Ammon's horn (tissue), 1 donor: Measurements from ENCODE around the gene FAM117B.

ENCODE experiments used
- DNase-seq: peaks from one replicate; pipeline ENCODE4 v3.0.0-alpha.2; 2016; ENCODE audit warnings: low spot score

FAM117B gene

GRCh38 chr2:202634556-202635427, at the start of gene FAM117B:
FAM117B (plus strand) TSS chr2:202634969; CDS start chr2:202635188, 219 bp downstream.
- peak; percentile 97 for DNase-seq

DNA sequence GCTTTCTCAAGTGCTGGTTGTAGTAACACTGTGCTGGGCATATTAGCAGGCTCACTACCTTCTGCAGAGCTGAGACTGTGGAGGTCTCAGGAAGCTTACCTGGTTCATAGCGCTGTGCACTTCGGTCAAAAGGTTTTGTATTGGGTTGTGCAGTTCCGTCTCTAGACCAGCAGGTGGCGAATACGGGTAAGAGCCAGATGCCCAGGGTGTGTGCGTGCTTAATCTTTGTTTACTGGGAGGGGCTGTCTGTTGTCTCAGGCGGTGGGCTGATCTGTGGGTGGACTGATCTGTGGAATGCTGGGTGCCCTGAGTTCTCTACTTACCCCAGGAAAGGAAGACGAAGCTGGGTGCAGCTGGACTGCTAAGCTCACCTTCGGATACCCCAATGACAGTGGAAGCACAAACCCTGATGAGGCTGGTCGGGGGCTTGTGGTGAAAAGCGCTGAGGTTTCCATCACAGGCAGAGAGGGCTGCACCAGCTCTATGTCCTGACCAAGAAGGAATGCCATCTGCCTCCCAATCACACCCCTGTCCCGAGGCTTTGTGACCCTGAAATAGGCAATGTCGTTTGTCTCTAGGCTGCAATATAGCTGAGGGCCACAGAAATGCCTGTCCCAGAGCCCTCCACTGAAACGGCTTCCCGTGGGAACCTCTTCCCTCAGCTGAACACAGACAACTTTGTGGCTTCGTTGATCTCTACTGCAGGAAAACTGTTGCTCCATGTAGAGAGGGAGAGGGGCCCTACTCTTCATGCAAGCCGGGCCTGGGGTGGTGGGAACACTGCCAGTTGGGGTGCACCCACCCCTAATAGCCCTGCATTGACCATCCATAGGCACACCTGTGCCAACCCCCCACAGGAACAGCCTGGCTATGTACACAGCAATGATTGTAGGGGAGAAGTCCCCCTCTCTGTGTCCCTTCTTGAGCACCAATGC, 45.9 kb upstream of the FAM117B start:
- DNase-seq, result peak; percentile 75

GRCh38 chr2:202589582-202589949, 45.2 kb upstream of the FAM117B start:
- no peak for DNase-seq

DNA sequence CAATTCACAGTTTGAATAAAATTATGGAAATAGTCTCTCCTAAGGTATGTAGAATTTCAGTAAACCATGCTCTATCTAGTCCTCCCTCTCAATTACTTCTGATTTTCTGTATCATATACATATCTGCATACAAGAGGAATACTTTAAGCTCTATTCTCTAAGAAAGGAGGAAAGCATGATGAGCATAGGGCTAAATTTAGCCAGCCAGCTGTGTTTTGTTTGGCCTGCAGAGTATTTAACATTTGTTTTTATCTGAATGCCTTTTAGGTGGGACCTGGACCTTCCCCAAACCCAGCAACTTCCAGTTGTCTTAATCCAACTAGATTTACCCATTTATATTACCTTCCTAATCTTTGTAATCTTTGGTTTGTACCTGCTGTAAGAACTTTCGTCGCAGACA, 42.2 kb upstream of the FAM117B start:
- DNase-seq, result no peak

DNA sequence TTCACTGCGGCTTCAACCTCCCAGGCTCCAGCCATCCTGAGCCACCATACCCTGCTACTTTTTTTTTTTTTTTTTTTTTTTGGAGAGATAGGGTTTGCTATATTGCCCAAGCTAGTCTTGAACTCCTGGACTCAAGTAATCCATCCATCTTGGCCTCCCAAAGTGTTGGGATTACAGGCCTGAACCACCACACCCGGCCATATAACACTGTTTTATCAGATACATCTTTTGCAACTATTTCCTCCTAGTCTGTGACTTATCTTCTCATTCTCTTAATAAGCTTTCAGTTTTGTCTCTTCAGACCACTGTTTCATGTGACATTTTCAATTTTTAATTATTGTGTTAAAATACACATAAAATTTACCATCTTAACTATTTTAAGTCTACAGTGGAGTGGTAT, 35.7 kb upstream of the FAM117B start:
- DNase-seq, result no peak

GRCh38 chr2:202599911-202600310, 34.9 kb upstream of the FAM117B start:
- DNase-seq, result no peak

DNA sequence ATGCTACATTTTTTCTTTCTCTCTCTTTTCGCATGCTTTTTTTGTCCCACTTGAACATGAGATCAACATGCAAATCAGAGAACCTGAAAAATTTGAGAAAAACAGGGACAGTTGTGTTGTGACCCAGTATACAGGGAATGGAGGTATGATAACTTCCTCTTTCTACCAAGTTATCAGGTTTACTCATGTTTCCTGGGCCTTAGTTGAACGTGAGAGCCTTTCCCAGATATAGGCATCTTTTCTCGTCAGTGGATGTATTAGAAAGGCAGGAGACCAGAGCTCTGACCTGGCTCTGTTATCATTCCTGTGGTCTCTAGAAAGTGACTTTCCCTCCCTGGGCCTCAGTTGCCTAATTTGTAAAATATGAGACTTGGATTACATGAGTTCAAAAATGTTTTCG, 30.1 kb upstream of the FAM117B start:
- no peak for DNase-seq

GRCh38 chr2:202605174-202605573, 29.6 kb upstream of the FAM117B start:
- no peak for DNase-seq

- DNase-seq, result no peak
These were observed 26.5 kb upstream of the FAM117B start for GRCh38 chr2:202608142-202608852.

GRCh38 chr2:202609381-202610145, 25.2 kb upstream of the FAM117B start:
- DNase-seq, result no peak

DNA sequence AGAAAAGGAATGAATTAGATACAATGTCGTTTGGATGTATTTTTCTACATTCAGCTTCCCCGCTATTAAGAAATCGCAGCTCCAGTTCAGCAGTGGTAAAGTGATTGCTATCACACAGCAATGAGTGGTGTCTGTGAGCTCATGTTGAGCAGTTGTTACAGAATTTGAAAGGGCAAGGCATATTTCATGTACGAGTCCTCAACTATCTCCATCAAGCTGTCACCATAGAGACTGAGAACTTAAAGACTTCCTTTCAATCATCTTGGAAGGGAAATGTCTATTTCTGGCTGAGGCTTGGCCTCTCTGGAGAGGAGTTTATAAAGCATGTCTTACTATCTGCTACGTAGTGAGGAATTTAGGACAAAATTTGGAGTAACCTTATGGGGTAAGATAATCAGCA, 24.4 kb upstream of the FAM117B start:
- no peak for DNase-seq

- DNase-seq, result no peak
These were observed 22.6 kb upstream of the FAM117B start for GRCh38 chr2:202612145-202612544.

GRCh38 chr2:202613479-202613878, 21.3 kb upstream of the FAM117B start:
- DNase-seq, result no peak

GRCh38 chr2:202624133-202624532, 10.6 kb upstream of the FAM117B start:
- no peak for DNase-seq

DNA sequence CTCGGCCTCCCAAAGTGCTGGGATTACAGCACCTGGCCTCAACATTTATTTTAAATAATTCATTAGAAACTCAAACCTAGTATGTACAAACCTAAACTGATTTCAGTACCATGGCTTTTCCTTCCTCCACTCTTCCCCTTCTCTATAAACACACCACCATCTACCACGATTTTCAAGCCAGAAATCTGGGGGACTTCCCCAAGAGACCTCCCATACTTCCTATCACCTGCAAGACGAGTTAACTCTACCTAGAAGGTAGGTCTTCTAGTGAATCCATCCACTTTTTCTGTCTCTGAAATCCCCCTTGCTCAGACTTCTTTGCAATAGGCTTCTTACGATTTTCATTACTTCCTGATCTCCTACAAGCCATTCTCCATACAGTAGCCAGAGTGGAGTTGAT, 7.7 kb upstream of the FAM117B start:
- no peak for DNase-seq

DNA sequence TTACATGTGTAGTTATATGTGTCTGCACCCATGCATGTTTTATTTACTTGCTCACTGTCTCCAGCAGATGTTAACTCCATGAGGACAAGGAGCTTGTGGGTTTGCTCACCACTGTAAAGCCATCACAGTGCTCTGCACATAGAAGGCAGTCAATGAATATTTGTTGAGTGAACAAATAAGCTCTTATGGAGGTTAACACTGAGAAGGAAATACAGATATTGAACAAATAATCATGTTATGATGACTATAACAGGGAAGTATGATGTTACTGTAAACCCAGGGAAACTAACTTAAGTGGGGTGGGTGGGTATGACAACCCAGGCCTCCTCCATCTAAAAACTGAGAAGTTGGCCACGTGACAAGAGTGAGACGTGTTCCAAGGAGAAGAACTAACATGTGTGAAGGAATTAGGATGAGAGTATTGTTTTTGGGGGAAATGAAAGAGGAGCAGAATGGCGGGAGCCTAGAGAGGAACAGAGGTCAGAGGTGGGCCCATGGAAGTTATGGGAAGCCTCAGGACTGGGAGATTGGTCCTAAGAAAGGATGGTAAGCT, 6.0 kb upstream of the FAM117B start:
- DNase-seq, result no peak

DNA sequence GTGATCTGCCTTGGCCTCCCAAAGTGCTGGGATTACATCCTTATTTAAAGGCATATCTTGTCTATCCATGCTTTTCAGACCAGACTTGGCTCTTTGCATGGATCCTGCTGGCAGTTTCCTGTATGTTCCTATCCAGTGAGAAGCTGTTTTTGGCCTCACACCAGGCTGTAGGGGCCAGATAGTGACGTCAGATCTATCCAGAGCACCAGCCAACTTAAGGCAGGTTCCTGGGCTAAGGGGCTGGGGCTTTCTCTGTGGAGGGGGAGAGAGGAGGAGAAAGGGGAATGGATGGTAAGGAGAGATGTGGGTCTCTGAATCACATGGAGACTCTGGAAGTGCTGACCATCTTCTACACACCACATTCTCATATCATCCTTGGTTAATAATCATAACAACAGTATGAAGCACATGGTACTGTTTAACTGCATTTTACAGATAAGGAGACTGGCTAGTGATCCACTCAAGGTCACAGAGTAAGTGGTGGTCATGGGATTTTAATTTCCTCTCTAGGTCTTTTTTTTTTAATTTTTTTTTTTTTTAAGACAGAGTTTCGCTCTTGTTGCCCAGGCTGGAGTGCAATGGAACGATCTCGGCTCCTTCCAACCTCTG, 2.0 kb upstream of the FAM117B start:
- DNase-seq, result no peak

GRCh38 chr2:202633470-202633869, 1.3 kb upstream of the FAM117B start:
- no peak for DNase-seq

DNA sequence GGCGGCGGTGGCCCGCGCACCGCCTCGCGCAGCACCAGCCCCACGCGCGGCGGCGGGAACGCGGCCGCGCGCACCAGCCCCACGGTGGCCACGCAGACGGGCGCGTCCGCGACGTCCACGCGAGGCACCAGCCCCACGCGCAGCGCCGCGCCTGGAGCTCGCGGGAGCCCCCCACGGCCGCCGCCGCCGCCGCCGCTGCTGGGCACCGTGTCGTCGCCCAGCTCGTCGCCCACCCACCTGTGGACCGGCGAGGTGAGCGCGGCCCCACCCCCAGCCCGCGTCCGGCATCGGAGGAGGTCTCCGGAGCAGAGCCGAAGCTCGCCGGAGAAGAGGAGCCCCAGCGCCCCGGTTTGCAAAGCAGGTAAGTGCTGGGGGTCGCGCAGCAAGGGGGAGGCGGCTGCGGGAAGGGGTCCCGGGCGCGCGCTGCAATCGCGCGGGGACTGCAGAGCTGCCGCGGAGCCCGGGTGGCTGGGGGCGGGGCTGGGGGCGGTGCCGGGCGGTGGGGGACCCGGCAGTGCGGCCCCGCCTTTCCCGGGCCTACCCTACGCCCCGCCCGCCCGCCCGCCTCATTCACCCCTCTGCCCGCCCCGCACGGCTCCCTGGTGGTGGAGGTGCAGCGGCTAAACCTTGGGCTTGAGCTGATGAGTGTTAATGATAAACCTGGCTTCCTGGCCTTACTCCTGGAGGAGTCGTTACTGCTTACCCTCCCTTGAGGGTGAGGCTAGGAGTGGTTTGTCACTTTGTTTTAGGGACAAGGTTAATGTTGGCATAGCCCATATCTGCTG, 851 bp downstream of the FAM117B start:
- peak; percentile 75 for DNase-seq

DNA sequence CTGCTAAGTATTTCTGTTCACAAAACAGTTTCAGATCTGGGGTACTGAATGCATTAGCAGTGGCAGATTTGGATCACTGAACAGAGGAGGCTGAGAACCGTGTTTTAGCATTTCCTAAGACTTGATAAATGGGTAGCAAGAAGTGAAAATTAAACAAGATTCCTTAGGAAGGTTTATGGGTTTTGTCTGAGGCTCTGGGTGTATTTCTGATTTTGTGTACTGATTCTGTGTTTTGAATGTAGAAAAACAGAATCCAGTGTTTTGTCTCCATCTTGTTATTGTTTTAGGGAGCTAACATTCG, 1.4 kb downstream of the FAM117B start:
- no peak for DNase-seq
